NCI-H1092 treated with DMSO at 0.1 percent for 48 hours (cell line): Measurements from ENCODE around the gene AATF.

Source experiments
- DNase-seq: peaks from one replicate; lab custom pipeline; 2025; lab: John Stamatoyannopoulos, UW

Gene AATF

GRCh38 chr17:36930583-36930900 lies 18.2 kb upstream of the AATF start:
- DNase-seq = no peak

- DNase-seq = no peak
Measured at GRCh38 chr17:36931096-36931696, 17.6 kb upstream of the AATF start.

- peak; percentile 9 for DNase-seq
Measured at GRCh38 chr17:36931697-36932382, 16.9 kb upstream of the AATF start.

GRCh38 chr17:36932383-36932693 lies 16.4 kb upstream of the AATF start:
- DNase-seq = no peak

GRCh38 chr17:36932694-36933511 lies 15.9 kb upstream of the AATF start:
- DNase-seq = no peak

GRCh38 chr17:36933512-36934143 lies 15.1 kb upstream of the AATF start:
- DNase-seq = no peak

- DNase-seq = no peak
Measured at GRCh38 chr17:36934144-36934691, 14.5 kb upstream of the AATF start.

GRCh38 chr17:36934692-36935630 lies 13.8 kb upstream of the AATF start:
- no peak for DNase-seq

GRCh38 chr17:36935671-36936454 lies 12.9 kb upstream of the AATF start:
- DNase-seq = no peak

- DNase-seq = peak; percentile 44
Measured at GRCh38 chr17:36936455-36937000, 12.2 kb upstream of the AATF start.

- DNase-seq = peak; percentile 14
Measured at GRCh38 chr17:36937001-36937958, 11.5 kb upstream of the AATF start, which contains the start of gene LHX1. LHX1 (plus strand) TSS chr17:36937475; CDS start chr17:36938198, 723 bp downstream.

- no peak for DNase-seq
Measured at GRCh38 chr17:36937959-36938565, 10.7 kb upstream of the AATF start.

- peak; percentile 8 for DNase-seq
Measured at GRCh38 chr17:36938566-36939051, 10.1 kb upstream of the AATF start.

- no peak for DNase-seq
Measured at GRCh38 chr17:36939052-36939801, 9.5 kb upstream of the AATF start.

- DNase-seq = no peak
Measured at GRCh38 chr17:36939802-36940312, 8.9 kb upstream of the AATF start.

- no peak for DNase-seq
Measured at GRCh38 chr17:36940313-36941264, 8.2 kb upstream of the AATF start.
